Astrocyte (in vitro differentiated cells and primary cell): ENCODE results near the gene U2AF1. TPM values are rescaled to one million over a fixed set of nuclear protein-coding genes. Genes with fewer than 3 reads are reported as not detected.
"Not testable (repeated sequence)": the region's sequence is repeated elsewhere in the genome, so short reads cannot be mapped to it uniquely, and the experiment has no call there.

Source experiments
- DNase-seq: peaks from one replicate; pipeline ENCODE4 v3.0.0-alpha.2; 2010; ENCODE audit warnings: low read depth
- FAIRE-seq: peaks from 2 replicates; lab custom pipeline; 2011; peaks lifted over from hg19 to GRCh38; lab: Jason Lieb, UNC
- H2AFZ ChIP-seq: 2 replicates; pipeline ENCODE4 v1.6.0; 2012; ENCODE audit warnings: low read depth, low read length, inconsistent platforms
- H3K27ac ChIP-seq: 2 replicates; pipeline ENCODE4 v1.5.1; 2011; ENCODE audit warnings: low read depth, low read length, inconsistent platforms
- H3K27me3 ChIP-seq: 2 replicates; pipeline ENCODE4 v1.6.0; 2011; ENCODE audit warnings: low read length, inconsistent platforms; ENCODE audit not compliant: insufficient read depth
- H3K36me3 ChIP-seq: 2 replicates; pipeline ENCODE4 v1.5.1; 2011; ENCODE audit warnings: low read length, inconsistent platforms; ENCODE audit not compliant: insufficient read depth
- H3K4me1 ChIP-seq: 2 replicates; pipeline ENCODE4 v1.5.1; 2011; ENCODE audit warnings: low read length, inconsistent platforms; ENCODE audit not compliant: insufficient read depth
- H3K4me2 ChIP-seq: 2 replicates; pipeline ENCODE4 v1.6.0; 2012; ENCODE audit warnings: low read length, inconsistent platforms
- H3K4me3 ChIP-seq: 2 replicates; pipeline ENCODE4 v1.5.1; 2011; ENCODE audit warnings: low read depth, mild to moderate bottlenecking, low read length, inconsistent platforms; ENCODE audit not compliant: insufficient read depth
- H3K79me2 ChIP-seq: 2 replicates; pipeline ENCODE4 v1.6.0; 2012; ENCODE audit warnings: mild to moderate bottlenecking, low read length, inconsistent platforms; ENCODE audit not compliant: insufficient read depth
- H3K9ac ChIP-seq: 2 replicates; pipeline ENCODE4 v1.6.0; 2012; ENCODE audit warnings: mild to moderate bottlenecking, low read length, inconsistent platforms
- H3K9me3 ChIP-seq: 2 replicates; pipeline ENCODE4 v1.5.1; 2012; ENCODE audit warnings: low read depth, mild to moderate bottlenecking, low read length, inconsistent platforms; ENCODE audit not compliant: insufficient read depth
- H4K20me1 ChIP-seq: 2 replicates; pipeline ENCODE4 v1.6.0; 2012; ENCODE audit warnings: low read length, inconsistent platforms; ENCODE audit not compliant: insufficient read depth
- H3K27ac Mint-ChIP-seq: one replicate; pipeline ENCODE4 v1.8.0; 2021; ENCODE audit warnings: mild to moderate bottlenecking, mixed read lengths; ENCODE audit not compliant: unreplicated experiment
- H3K27me3 Mint-ChIP-seq: one replicate; pipeline ENCODE4 v1.8.0; 2021; ENCODE audit warnings: low read depth, mixed read lengths; ENCODE audit not compliant: unreplicated experiment
- H3K36me3 Mint-ChIP-seq: one replicate; pipeline ENCODE4 v1.8.0; 2021; ENCODE audit warnings: low read depth, mixed read lengths; ENCODE audit not compliant: unreplicated experiment
- H3K4me1 Mint-ChIP-seq: one replicate; pipeline ENCODE4 v1.8.0; 2021; ENCODE audit warnings: low read depth, mixed read lengths; ENCODE audit not compliant: unreplicated experiment
- H3K4me3 Mint-ChIP-seq: one replicate; pipeline ENCODE4 v1.8.0; 2021; ENCODE audit warnings: mild to moderate bottlenecking, moderate library complexity, mixed read lengths; ENCODE audit not compliant: unreplicated experiment
- H3K9me3 Mint-ChIP-seq: one replicate; pipeline ENCODE4 v1.8.0; 2021; ENCODE audit warnings: mild to moderate bottlenecking, mixed read lengths; ENCODE audit not compliant: unreplicated experiment
- total RNA-seq: library from RNA; stranded (reverse); gene quantifications from 2 replicates; pipeline ENCODE4 v1.2.1, GENCODE V29; 2021

The U2AF1 gene
- total RNA-seq, 1 donor from 2014 or later = 24.2 TPM

DNA sequence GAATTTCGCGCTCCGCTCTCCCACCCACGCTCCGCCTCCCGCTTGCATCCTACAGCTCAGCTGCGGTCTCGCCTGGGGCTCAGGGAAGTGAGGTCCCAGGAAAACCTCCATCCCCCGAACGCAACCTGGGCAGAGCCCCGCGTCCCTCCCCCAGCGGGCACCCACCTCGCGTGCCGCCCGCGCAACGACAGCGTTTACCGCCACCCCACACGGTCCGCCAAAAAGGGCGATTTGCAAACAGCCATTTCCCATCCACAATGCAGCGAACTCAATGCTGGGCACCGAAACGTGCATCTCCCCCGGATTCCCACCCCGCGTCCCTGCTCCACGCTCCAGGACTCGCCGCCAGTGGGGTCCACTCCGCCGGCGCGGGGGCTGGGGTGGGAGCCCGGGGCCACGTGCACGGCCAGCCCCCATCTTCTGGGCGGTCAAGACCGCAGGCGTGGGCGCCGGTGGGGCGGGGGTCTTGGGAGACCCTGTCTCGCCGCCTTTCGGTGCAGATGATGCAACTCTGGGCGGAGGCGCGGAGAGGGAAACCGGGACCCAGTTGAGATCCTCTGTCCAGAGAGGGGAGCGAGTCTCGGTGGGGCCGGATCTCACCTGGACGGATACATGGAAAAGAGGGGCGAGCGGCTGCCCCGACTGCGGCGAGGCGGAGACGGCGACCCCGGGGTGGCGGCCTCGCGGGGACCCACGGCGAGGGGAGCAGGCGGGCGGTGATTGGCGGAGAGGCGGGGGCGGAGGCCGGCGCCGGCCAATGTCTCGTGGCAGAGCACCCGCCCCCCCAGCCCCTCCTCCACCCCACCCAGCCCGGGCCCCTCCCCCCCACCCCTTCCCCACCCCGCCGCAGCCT lies 32.0 kb downstream of the U2AF1 start, which contains the start of gene CBS:
CBS (minus strand) TSS at position 666 of the 853 bp plus-strand sequence. CDS start 3,642 bp downstream, outside the sequence.
- H3K4me1 Mint-ChIP-seq, H3K79me2 ChIP-seq, H3K27me3 ChIP-seq, H3K9me3 ChIP-seq, H3K4me3 Mint-ChIP-seq, H3K27me3 Mint-ChIP-seq, H3K4me2 ChIP-seq, H3K4me1 ChIP-seq, H3K36me3 ChIP-seq, H3K27ac ChIP-seq, H3K27ac Mint-ChIP-seq, DNase-seq, H3K9me3 Mint-ChIP-seq, H3K9ac ChIP-seq, FAIRE-seq, H3K36me3 Mint-ChIP-seq, H4K20me1 ChIP-seq, H3K4me3 ChIP-seq, H2AFZ ChIP-seq: not testable (repeated sequence)

DNA sequence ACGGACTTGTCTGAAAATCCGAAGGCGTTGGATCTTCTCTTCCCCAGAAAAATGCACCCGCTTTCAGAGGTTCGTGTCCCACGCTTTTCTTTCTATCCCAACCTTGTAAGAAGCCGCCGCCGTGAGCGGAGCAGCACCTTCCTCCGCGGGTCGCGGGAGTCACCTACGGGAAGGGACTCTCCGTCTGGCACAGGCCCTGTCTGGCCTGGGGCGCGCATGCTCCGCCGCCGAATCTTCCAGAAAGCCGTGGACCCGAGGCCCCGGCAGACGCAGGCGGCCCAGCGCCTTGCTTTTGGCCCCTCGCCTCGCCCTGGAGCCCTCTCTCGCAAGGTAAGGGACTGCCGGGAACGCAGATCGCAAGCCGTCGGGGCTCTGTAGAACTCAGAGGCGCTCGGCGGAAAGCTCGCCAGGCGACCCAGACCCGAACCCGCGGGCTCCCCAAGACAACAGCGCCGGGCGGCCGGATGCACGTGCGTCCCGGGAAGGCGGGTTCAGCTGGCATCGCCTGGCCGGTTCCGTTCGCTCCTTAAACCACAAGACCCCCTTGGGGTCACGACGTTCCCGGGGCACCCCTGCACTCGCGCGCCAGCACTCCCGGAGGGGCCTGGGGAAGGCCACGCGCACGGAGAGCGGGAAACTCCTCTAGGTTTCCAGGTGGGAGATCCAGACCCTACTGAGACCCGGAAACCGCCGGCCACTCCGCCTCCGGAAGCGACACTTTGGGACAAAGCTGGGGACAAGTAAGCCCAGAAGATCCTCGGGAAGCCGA lies 32.8 kb downstream of the U2AF1 start:
- not testable (repeated sequence) for H3K9me3 Mint-ChIP-seq, H4K20me1 ChIP-seq, H3K36me3 ChIP-seq, H3K4me3 ChIP-seq, H3K27ac ChIP-seq, H3K36me3 Mint-ChIP-seq, H3K27ac Mint-ChIP-seq, H3K27me3 Mint-ChIP-seq, H3K27me3 ChIP-seq, H3K4me3 Mint-ChIP-seq, H3K9ac ChIP-seq, H3K9me3 ChIP-seq, H3K4me1 Mint-ChIP-seq, FAIRE-seq, H3K4me2 ChIP-seq, H3K4me1 ChIP-seq, H2AFZ ChIP-seq, H3K79me2 ChIP-seq, DNase-seq

- H3K4me1 ChIP-seq, H3K4me3 Mint-ChIP-seq, FAIRE-seq: not testable (repeated sequence)
Observed at GRCh38 chr21:43072742-43073141, 34.6 kb downstream of the U2AF1 start.

GRCh38 chr21:43069682-43070081 lies 37.7 kb downstream of the U2AF1 start:
- not testable (repeated sequence) for H3K4me1 Mint-ChIP-seq, H3K4me3 ChIP-seq, H3K4me1 ChIP-seq, H3K4me3 Mint-ChIP-seq, H3K27me3 ChIP-seq, H3K36me3 ChIP-seq, H4K20me1 ChIP-seq, H3K4me2 ChIP-seq, H3K9me3 ChIP-seq, H3K9me3 Mint-ChIP-seq, H3K79me2 ChIP-seq, H3K9ac ChIP-seq, DNase-seq, H2AFZ ChIP-seq, H3K36me3 Mint-ChIP-seq, FAIRE-seq, H3K27ac ChIP-seq, H3K27ac Mint-ChIP-seq, H3K27me3 Mint-ChIP-seq

More at GRCh38 chr21:43072742-43073141, 34.6 kb downstream of the U2AF1 start:
- not testable (repeated sequence) for H3K36me3 ChIP-seq, H3K4me2 ChIP-seq, H3K36me3 Mint-ChIP-seq, H3K9me3 ChIP-seq, H3K4me1 Mint-ChIP-seq, H3K27me3 ChIP-seq, H3K27me3 Mint-ChIP-seq, H3K9ac ChIP-seq, H2AFZ ChIP-seq, DNase-seq, H3K27ac ChIP-seq, H3K4me3 ChIP-seq, H3K79me2 ChIP-seq, H3K27ac Mint-ChIP-seq, H3K9me3 Mint-ChIP-seq, H4K20me1 ChIP-seq

GRCh38 chr21:43068065-43068464 lies 39.3 kb downstream of the U2AF1 start:
- H3K27ac Mint-ChIP-seq, H3K9me3 Mint-ChIP-seq, H4K20me1 ChIP-seq, H3K9ac ChIP-seq, H3K9me3 ChIP-seq, H3K36me3 ChIP-seq, H3K79me2 ChIP-seq, H3K4me2 ChIP-seq, H2AFZ ChIP-seq, H3K4me3 Mint-ChIP-seq, H3K4me1 Mint-ChIP-seq, H3K4me3 ChIP-seq, FAIRE-seq, H3K36me3 Mint-ChIP-seq, H3K27me3 ChIP-seq, H3K27ac ChIP-seq, H3K4me1 ChIP-seq, H3K27me3 Mint-ChIP-seq, DNase-seq: not testable (repeated sequence)
